Measurements from ENCODE around the gene RASGRP3.

RASGRP3 gene

GRCh38 chr2:33581872-33582271 lies 105.4 kb downstream of the RASGRP3 start:
- TF ChIP-seq, protein P1, sequence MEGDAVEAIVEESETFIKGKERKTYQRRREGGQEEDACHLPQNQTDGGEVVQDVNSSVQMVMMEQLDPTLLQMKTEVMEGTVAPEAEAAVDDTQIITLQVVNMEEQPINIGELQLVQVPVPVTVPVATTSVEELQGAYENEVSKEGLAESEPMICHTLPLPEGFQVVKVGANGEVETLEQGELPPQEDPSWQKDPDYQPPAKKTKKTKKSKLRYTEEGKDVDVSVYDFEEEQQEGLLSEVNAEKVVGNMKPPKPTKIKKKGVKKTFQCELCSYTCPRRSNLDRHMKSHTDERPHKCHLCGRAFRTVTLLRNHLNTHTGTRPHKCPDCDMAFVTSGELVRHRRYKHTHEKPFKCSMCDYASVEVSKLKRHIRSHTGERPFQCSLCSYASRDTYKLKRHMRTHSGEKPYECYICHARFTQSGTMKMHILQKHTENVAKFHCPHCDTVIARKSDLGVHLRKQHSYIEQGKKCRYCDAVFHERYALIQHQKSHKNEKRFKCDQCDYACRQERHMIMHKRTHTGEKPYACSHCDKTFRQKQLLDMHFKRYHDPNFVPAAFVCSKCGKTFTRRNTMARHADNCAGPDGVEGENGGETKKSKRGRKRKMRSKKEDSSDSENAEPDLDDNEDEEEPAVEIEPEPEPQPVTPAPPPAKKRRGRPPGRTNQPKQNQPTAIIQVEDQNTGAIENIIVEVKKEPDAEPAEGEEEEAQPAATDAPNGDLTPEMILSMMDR (IDR thresholded peaks at IDR 0.05; ENCODE audit: low read depth, low read length, missing control alignments) = no peak
- Histone ChIP-seq H3K27ac (no peak overlapping the region), H3K4me3 (ENCODE audit: low read depth, low read length) (no peak overlapping the region), H3K36me3 (replicated peaks) (peaks cover 35% of the 10 kb centered on the region), H3K27me3 (replicated peaks) (no peaks in the 10 kb centered on the region)
- in situ Hi-C loops (cut with HindIII; ENCODE audit: low pct_ligation_motif_present, low sequenced_read_pairs) = no loop called here
- no peak for DNase-seq

DNA sequence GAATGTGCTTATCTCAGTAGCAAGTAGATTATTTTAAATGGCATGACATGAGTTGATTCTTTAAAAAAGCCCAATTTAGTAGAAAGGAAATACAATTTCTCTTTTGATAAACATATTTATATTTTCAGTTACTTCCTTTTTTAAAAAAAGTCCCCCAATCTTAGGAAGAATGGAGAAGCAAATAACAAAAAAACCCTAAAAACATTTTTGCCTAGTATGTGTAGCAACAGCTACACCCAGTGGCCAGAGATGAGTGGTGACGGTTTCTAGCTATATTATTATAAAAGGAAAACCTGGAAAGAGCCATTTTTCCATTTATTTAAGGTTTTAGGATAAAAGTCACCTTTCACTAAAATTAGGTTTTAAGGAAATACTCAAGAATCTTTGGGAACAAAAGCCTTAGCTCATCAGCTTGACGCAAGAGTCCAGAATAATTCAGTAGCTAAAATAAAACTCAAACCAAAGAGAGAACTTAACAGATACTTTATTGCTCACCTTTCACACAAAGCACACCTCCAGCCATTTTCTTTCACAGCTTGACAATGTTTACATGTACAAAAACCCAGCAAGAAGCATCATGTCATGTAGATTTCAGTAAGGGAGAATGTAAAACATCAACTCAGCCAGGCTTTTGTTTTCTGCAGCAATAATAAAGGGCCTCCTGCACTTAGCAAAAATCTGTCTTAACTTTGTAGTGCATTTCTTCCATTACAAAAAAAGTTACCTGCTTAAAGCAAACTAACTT lies 106.9 kb downstream of the RASGRP3 start:
- TF ChIP-seq, protein P1 (IDR thresholded peaks at IDR 0.05; ENCODE audit: low read depth, low read length, missing control alignments) = peak; percentile 78
- Histone ChIP-seq H3K36me3 (replicated peaks) (peaks cover 42% of the 10 kb centered on the region), H3K27me3 (replicated peaks) (no peaks in the 10 kb centered on the region), H3K4me3 (ENCODE audit: low read depth, low read length) (no peak overlapping the region), H3K27ac (no peak overlapping the region)
- in situ Hi-C loops (cut with HindIII; ENCODE audit: low pct_ligation_motif_present, low sequenced_read_pairs) = no loop called here
- peak; percentile 20 for DNase-seq

- Histone ChIP-seq H3K27me3 (replicated peaks) (no peaks in the 10 kb centered on the region), H3K36me3 (replicated peaks) (peaks cover 56% of the 10 kb centered on the region), H3K27ac (no peak overlapping the region), H3K4me3 (ENCODE audit: low read depth, low read length) (no peak overlapping the region)
- no peak for DNase-seq
- TF ChIP-seq, protein P1 (IDR thresholded peaks at IDR 0.05; ENCODE audit: low read depth, low read length, missing control alignments) = no peak
- in situ Hi-C loops (cut with HindIII; ENCODE audit: low pct_ligation_motif_present, low sequenced_read_pairs) = no loop called here
These were observed 110.3 kb downstream of the RASGRP3 start for GRCh38 chr2:33586766-33587165.

GRCh38 chr2:33588232-33588631 lies 111.8 kb downstream of the RASGRP3 start:
- Histone ChIP-seq H3K27me3 (replicated peaks) (no peaks in the 10 kb centered on the region), H3K36me3 (replicated peaks) (peaks cover 64% of the 10 kb centered on the region), H3K27ac (no peak overlapping the region), H3K4me3 (ENCODE audit: low read depth, low read length) (no peak overlapping the region)
- DNase-seq = no peak
- TF ChIP-seq, protein P1 (IDR thresholded peaks at IDR 0.05; ENCODE audit: low read depth, low read length, missing control alignments) = no peak
- in situ Hi-C loops (cut with HindIII; ENCODE audit: low pct_ligation_motif_present, low sequenced_read_pairs) = no loop called here

DNA sequence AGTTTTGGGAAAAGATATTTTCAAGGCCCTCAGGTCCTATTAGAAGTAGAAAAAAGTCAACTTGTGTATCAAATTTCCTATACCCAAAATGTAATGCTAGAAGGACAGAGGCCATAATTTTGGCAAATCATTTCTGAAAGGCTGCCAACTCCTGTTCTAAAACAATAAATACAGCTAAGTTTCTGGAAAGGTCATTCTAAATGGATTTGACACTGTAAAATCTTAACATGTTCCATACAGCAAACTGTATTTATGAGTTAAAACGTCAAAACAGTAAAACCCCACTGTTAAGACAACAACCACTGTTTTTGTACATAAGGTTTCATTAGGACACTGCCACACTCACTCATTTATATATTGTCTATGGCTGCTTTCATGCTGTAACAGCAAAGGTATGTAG lies 113.0 kb downstream of the RASGRP3 start:
- TF ChIP-seq, protein P1 (IDR thresholded peaks at IDR 0.05; ENCODE audit: low read depth, low read length, missing control alignments) = no peak
- Histone ChIP-seq H3K27ac (no peak overlapping the region), H3K27me3 (replicated peaks) (no peaks in the 10 kb centered on the region), H3K36me3 (replicated peaks) (peaks cover 67% of the 10 kb centered on the region), H3K4me3 (ENCODE audit: low read depth, low read length) (no peak overlapping the region)
- DNase-seq = no peak
- in situ Hi-C loops (cut with HindIII; ENCODE audit: low pct_ligation_motif_present, low sequenced_read_pairs) = no loop called here

DNA sequence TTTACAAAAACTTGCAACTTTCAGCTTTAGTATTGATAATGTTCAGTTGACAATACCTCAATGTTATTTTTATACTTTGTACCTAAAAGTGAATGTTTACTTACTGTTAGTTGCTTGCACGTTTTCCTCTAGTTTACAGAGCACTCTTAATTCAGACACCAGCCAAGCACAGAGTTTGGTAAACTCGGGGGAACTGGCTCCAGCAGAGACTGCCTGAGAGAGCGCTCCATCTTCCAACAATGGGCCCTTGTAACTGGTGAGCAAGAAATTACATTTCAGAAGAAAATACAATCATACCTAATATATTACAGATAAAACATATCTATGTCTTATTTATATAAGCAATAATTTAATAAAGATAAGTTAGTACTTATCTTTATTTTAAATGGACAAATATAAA lies 118.9 kb downstream of the RASGRP3 start:
- TF ChIP-seq, protein P1 (IDR thresholded peaks at IDR 0.05; ENCODE audit: low read depth, low read length, missing control alignments) = no peak
- Histone ChIP-seq H3K27ac (no peak overlapping the region), H3K36me3 (replicated peaks) (peaks cover 36% of the 10 kb centered on the region), H3K27me3 (replicated peaks) (no peaks in the 10 kb centered on the region), H3K4me3 (ENCODE audit: low read depth, low read length) (no peak overlapping the region)
- in situ Hi-C loops (cut with HindIII; ENCODE audit: low pct_ligation_motif_present, low sequenced_read_pairs) = no loop called here
- DNase-seq = no peak
